SK-N-SH treated with all-trans-retinoic acid at 6 μM for 48 hours (cell line): ENCODE measurements around the gene TSC1.

Experiments
- ATAC-seq: fragments of 200-7000 bp; cut with Tn5 transposase; 3 replicates; pipeline ENCODE4 v1.9.1; 2020; ENCODE audit warnings: mild to moderate bottlenecking, moderate library complexity
- ARNTL ChIP-seq: fragments of 450-650 bp; formaldehyde crosslinking; IDR thresholded peaks from 2 replicates; pipeline ENCODE4 v1.5.0; 2020; ENCODE audit warnings: low read depth, mild to moderate bottlenecking, moderate library complexity, borderline replicate concordance
- ESRRG ChIP-seq: fragments of 250-450 bp; sonication (Bioruptor Pico); IDR thresholded peaks from 2 replicates; pipeline ENCODE4 v1.6.1; 2021; ENCODE audit warnings: mild to moderate bottlenecking
- GLIS3 ChIP-seq: fragments of 250-450 bp; sonication (Bioruptor Pico); IDR thresholded peaks from 2 replicates; pipeline ENCODE4 v1.5.0; 2020; ENCODE audit warnings: mild to moderate bottlenecking, moderate library complexity
- ISL1 ChIP-seq: fragments of 250-450 bp; sonication (Bioruptor Pico); IDR thresholded peaks from 2 replicates; pipeline ENCODE4 v2.1.2; 2022; ENCODE audit warnings: mild to moderate bottlenecking, moderate library complexity
- OSR1 ChIP-seq: fragments of 250-450 bp; sonication (Bioruptor Pico); IDR thresholded peaks from 2 replicates; pipeline ENCODE4 v1.8.0; 2022; ENCODE audit warnings: moderate library complexity, mild to moderate bottlenecking, inconsistent platforms
- PPARA ChIP-seq: fragments of 250-450 bp; sonication (Bioruptor Pico); IDR thresholded peaks from 2 replicates; pipeline ENCODE4 v1.5.0; 2020; ENCODE audit warnings: mild to moderate bottlenecking, borderline replicate concordance
- RARB ChIP-seq: fragments of 250-450 bp; sonication (Bioruptor Pico); IDR thresholded peaks from 2 replicates; pipeline ENCODE4 v1.8.0; 2021; ENCODE audit warnings: mild to moderate bottlenecking, moderate library complexity
- SNAI2 ChIP-seq: fragments of 250-450 bp; sonication (Bioruptor Pico); IDR thresholded peaks from 2 replicates; pipeline ENCODE4 v1.5.0; 2020; ENCODE audit warnings: mild to moderate bottlenecking, moderate library complexity
- TCF4 ChIP-seq: fragments of 250-450 bp; sonication (Bioruptor Pico); IDR thresholded peaks from 2 replicates; pipeline ENCODE4 v1.8.0; 2021; ENCODE audit warnings: mild to moderate bottlenecking, moderate library complexity, borderline replicate concordance
- TOX ChIP-seq: fragments of 250-450 bp; sonication (Bioruptor Pico); IDR thresholded peaks from 2 replicates; pipeline ENCODE4 v1.8.0; 2021; ENCODE audit warnings: mild to moderate bottlenecking, moderate library complexity, borderline replicate concordance
- ZC3H10 ChIP-seq: fragments of 250-450 bp; sonication (Bioruptor Pico); IDR thresholded peaks from 2 replicates; pipeline ENCODE4 v1.5.1; 2021; ENCODE audit warnings: mild to moderate bottlenecking, moderate library complexity
- ZNF565 ChIP-seq: fragments of 450-650 bp; formaldehyde crosslinking; conservative IDR thresholded peaks from 2 replicates; pipeline ENCODE4 v1.5.0; 2020; ENCODE audit warnings: low read depth, mild to moderate bottlenecking, moderate library complexity
- ZNF70 ChIP-seq: fragments of 450-650 bp; formaldehyde crosslinking; IDR thresholded peaks from 2 replicates; pipeline ENCODE4 v1.5.0; 2020; ENCODE audit warnings: mild to moderate bottlenecking, moderate library complexity
- ZNF8 ChIP-seq: fragments of 450-650 bp; formaldehyde crosslinking; IDR thresholded peaks from 2 replicates; pipeline ENCODE4 v1.5.0; 2020; ENCODE audit warnings: mild to moderate bottlenecking, moderate library complexity
- TF ChIP-seq, protein P1 (sequence below): fragments of 250-450 bp; sonication (Bioruptor Pico); IDR thresholded peaks from 2 replicates; pipeline ENCODE4 v1.5.1; 2021; ENCODE audit warnings: mild to moderate bottlenecking, moderate library complexity
- TF ChIP-seq, protein P2 (sequence below): fragments of 250-450 bp; sonication (Bioruptor Pico); IDR thresholded peaks from 2 replicates; pipeline ENCODE4 v1.5.1; 2020; ENCODE audit warnings: low read depth, mild to moderate bottlenecking, moderate library complexity
- TF ChIP-seq, protein P3 (sequence below): fragments of 250-450 bp; sonication (Bioruptor Pico); IDR thresholded peaks from 2 replicates; pipeline ENCODE4 v1.5.0; 2020; ENCODE audit warnings: mild to moderate bottlenecking, moderate library complexity
- TF ChIP-seq, protein P4 (sequence below): fragments of 250-450 bp; sonication (Bioruptor Pico); IDR thresholded peaks from 2 replicates; pipeline ENCODE4 v1.8.0; 2020; ENCODE audit warnings: mild to moderate bottlenecking, moderate library complexity, borderline replicate concordance

Gene TSC1

DNA sequence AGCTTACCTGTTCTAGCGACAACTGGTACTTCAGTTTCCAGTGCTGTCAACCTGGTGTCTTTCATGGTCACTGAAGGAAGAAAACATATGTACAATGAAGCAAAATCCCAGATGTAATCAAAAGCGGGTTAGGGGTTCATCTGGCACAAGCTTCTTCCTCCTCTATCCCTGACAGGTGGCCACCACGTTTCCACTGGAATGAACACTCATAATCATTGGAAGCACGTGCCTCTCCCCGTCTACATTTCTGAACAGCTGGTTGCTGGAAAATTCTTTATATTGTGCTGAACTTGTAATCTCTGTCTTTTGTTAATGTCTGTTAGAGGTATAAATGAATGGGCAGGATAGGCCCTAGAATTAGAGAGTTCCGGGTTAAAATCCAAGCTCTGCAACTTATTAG is 9.4 kb downstream of the TSC1 start:
- TF ChIP-seq, protein P1, sequence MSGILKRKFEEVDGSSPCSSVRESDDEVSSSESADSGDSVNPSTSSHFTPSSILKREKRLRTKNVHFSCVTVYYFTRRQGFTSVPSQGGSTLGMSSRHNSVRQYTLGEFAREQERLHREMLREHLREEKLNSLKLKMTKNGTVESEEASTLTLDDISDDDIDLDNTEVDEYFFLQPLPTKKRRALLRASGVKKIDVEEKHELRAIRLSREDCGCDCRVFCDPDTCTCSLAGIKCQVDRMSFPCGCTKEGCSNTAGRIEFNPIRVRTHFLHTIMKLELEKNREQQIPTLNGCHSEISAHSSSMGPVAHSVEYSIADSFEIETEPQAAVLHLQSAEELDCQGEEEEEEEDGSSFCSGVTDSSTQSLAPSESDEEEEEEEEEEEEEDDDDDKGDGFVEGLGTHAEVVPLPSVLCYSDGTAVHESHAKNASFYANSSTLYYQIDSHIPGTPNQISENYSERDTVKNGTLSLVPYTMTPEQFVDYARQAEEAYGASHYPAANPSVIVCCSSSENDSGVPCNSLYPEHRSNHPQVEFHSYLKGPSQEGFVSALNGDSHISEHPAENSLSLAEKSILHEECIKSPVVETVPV (CRISPR knock-in tag) = no peak
- TF ChIP-seq ARNTL = no peak
- TF ChIP-seq, protein P2, sequence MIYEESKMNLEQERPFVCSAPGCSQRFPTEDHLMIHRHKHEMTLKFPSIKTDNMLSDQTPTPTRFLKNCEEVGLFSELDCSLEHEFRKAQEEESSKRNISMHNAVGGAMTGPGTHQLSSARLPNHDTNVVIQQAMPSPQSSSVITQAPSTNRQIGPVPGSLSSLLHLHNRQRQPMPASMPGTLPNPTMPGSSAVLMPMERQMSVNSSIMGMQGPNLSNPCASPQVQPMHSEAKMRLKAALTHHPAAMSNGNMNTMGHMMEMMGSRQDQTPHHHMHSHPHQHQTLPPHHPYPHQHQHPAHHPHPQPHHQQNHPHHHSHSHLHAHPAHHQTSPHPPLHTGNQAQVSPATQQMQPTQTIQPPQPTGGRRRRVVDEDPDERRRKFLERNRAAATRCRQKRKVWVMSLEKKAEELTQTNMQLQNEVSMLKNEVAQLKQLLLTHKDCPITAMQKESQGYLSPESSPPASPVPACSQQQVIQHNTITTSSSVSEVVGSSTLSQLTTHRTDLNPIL = no peak
- no peak for TF ChIP-seq RARB (CRISPR knock-in tag)
- TF ChIP-seq TOX (CRISPR knock-in tag) = no peak
- TF ChIP-seq, protein P3, sequence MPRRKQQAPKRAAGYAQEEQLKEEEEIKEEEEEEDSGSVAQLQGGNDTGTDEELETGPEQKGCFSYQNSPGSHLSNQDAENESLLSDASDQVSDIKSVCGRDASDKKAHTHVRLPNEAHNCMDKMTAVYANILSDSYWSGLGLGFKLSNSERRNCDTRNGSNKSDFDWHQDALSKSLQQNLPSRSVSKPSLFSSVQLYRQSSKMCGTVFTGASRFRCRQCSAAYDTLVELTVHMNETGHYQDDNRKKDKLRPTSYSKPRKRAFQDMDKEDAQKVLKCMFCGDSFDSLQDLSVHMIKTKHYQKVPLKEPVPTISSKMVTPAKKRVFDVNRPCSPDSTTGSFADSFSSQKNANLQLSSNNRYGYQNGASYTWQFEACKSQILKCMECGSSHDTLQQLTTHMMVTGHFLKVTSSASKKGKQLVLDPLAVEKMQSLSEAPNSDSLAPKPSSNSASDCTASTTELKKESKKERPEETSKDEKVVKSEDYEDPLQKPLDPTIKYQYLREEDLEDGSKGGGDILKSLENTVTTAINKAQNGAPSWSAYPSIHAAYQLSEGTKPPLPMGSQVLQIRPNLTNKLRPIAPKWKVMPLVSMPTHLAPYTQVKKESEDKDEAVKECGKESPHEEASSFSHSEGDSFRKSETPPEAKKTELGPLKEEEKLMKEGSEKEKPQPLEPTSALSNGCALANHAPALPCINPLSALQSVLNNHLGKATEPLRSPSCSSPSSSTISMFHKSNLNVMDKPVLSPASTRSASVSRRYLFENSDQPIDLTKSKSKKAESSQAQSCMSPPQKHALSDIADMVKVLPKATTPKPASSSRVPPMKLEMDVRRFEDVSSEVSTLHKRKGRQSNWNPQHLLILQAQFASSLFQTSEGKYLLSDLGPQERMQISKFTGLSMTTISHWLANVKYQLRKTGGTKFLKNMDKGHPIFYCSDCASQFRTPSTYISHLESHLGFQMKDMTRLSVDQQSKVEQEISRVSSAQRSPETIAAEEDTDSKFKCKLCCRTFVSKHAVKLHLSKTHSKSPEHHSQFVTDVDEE = no peak
- TF ChIP-seq, protein P4, sequence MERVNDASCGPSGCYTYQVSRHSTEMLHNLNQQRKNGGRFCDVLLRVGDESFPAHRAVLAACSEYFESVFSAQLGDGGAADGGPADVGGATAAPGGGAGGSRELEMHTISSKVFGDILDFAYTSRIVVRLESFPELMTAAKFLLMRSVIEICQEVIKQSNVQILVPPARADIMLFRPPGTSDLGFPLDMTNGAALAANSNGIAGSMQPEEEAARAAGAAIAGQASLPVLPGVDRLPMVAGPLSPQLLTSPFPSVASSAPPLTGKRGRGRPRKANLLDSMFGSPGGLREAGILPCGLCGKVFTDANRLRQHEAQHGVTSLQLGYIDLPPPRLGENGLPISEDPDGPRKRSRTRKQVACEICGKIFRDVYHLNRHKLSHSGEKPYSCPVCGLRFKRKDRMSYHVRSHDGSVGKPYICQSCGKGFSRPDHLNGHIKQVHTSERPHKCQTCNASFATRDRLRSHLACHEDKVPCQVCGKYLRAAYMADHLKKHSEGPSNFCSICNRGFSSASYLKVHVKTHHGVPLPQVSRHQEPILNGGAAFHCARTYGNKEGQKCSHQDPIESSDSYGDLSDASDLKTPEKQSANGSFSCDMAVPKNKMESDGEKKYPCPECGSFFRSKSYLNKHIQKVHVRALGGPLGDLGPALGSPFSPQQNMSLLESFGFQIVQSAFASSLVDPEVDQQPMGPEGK (CRISPR knock-in tag) = no peak
- no peak for TF ChIP-seq GLIS3
- no peak for ATAC-seq

DNA sequence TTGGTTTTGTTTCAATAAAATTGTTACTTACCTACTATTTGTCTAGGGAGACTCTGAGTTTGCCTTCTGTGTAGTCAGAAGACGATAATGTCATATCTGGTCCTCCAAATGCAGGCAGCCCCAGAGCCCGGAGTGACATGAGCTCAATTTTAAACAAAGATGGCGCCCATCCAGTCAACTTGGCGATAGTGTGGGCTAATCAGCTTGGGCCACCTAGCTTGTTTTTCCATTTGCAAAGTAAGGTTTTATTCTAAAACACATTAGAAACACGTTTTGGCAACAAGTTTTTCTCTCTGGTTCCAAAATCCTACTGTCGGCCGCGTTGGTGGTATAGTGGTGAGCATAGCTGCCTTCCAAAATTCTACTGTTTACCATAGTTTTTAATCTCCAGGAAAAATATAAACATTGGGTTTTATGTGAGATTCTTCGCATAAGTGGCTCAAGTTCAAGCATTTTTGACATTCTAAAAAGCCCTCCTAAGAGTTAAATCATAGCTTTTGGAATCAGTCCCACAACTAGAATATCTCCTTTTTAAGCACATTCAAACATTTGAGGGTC is 13.2 kb downstream of the TSC1 start:
- TF ChIP-seq TCF4 (CRISPR knock-in tag) = no peak
- no peak for TF ChIP-seq ISL1
- TF ChIP-seq TOX (CRISPR knock-in tag) = no peak
- TF ChIP-seq, protein P1 (CRISPR knock-in tag) = no peak
- TF ChIP-seq, protein P4 (CRISPR knock-in tag) = no peak
- TF ChIP-seq GLIS3 = no peak
- TF ChIP-seq SNAI2 (CRISPR knock-in tag) = no peak
- no peak for TF ChIP-seq RARB (CRISPR knock-in tag)
- no peak for TF ChIP-seq ZNF565 (CRISPR knock-in tag)
- no peak for ATAC-seq

DNA sequence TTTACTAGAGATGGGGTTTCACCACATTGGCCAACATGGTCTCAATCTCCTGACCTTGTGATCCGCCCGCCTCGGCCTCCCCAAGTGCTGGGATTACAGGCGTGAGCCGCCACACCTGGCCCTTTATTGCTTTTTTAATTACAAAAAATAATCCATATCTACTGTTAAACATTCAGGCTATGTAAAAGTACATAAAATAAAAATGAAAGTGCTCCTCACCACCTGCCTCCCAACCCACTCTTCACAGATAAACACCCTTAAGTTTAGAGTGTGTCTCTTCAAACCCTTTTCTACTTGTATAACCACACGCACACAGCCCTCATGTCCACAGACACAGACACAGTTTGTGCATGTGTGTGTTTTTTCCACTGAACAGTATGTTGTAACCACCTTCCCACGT is 16.7 kb downstream of the TSC1 start:
- ATAC-seq = no peak
- TF ChIP-seq ZNF8 = no peak
- no peak for TF ChIP-seq SNAI2 (CRISPR knock-in tag)
- TF ChIP-seq, protein P2 = no peak
- TF ChIP-seq, protein P1 (CRISPR knock-in tag) = no peak
- TF ChIP-seq TCF4 (CRISPR knock-in tag) = no peak
- TF ChIP-seq RARB (CRISPR knock-in tag) = no peak
- TF ChIP-seq, protein P3 = no peak
- no peak for TF ChIP-seq TOX (CRISPR knock-in tag)
- no peak for TF ChIP-seq OSR1 (CRISPR knock-in tag)
- TF ChIP-seq PPARA (CRISPR knock-in tag) = no peak
- no peak for TF ChIP-seq ZNF70 (CRISPR knock-in tag)
- no peak for TF ChIP-seq ZC3H10
- TF ChIP-seq ESRRG (CRISPR knock-in tag) = no peak
- no peak for TF ChIP-seq ZNF565 (CRISPR knock-in tag)
